OCI-LY3 (cell line): ENCODE measurements around the gene PID1.

ENCODE experiments used
- CTCF ChIP-seq: fragments of 200-600, 300-600 bp; sonication (generic); IDR thresholded peaks from 2 replicates; pipeline ENCODE4 v1.5.1; 2014; ENCODE audit warnings: antibody characterized with exemption, low read length, low read depth
- EZH2phosphoT487 ChIP-seq: fragments of 200-600 bp; shearing (Covaris generic); IDR thresholded peaks from 2 replicates; pipeline ENCODE4 v1.6.1; 2018; ENCODE audit warnings: antibody characterized with exemption, mixed run types, low read depth

GRCh38 chr2:229206548-229206947 is 64.5 kb downstream of the PID1 start:
- TF ChIP-seq EZH2phosphoT487 (no peak), CTCF (no peak)
